Sigmoid colon (tissue), 7 donors: ENCODE results near the gene SOX14. TPM values are rescaled to one million over a fixed set of nuclear protein-coding genes. Genes with fewer than 3 reads are reported as not detected.
A peak's percentile ranks its signal among the peaks of the same experiment; 100 is the strongest.

ENCODE experiments used
- DNase-seq: peaks from one replicate; pipeline ENCODE4 v3.0.0-alpha.2; 2019
- H3K27ac ChIP-seq, 4 donors: fragments of 200-600 bp; sonication (generic); one replicate each; pipeline ENCODE4 v1.5.1; 2016 to 2019; ENCODE audit warnings: mild to moderate bottlenecking in 1 of 4
- H3K27me3 ChIP-seq, 3 donors: fragments of 200-600 bp; sonication (generic); one replicate each; pipeline ENCODE4 v1.5.1; 2019; ENCODE audit warnings: mild to moderate bottlenecking in 1 of 3
- H3K36me3 ChIP-seq, 4 donors: fragments of 200-600 bp; sonication (generic); one replicate each; pipeline ENCODE4 v1.5.1; 2016 to 2019
- H3K4me1 ChIP-seq, 4 donors: fragments of 200-600 bp; sonication (generic); one replicate each; pipeline ENCODE4 v1.5.1; 2017 to 2019
- H3K4me3 ChIP-seq, 4 donors: fragments of 200-600 bp; sonication (generic); one replicate each; pipeline ENCODE4 v1.5.1; 2017 to 2019; ENCODE audit warnings: mild to moderate bottlenecking in 2 of 4, moderate library complexity in 1 of 4
- H3K9me3 ChIP-seq, 4 donors: fragments of 200-600 bp in 3 of 4; sonication (generic) in 3 of 4; one replicate each; pipeline versions ENCODE4 v1.5.1 to v1.6.1; 2013 to 2019
- CTCF ChIP-seq, 4 experiments: fragments of 450-650 bp in 3 of 4; fragments of 200-600 bp in 1 of 4; IDR thresholded peaks; one replicate each; pipeline ENCODE4 v1.5.1; 2016 to 2019; ENCODE audit warnings: antibody characterized with exemption in 4 of 4, mild to moderate bottlenecking in 3 of 4, moderate library complexity in 2 of 4
- EP300 ChIP-seq, 4 donors: sonication (generic); formaldehyde crosslinking; IDR thresholded peaks; one replicate each; pipeline ENCODE4 v1.6.1; 2017; ENCODE audit warnings: antibody characterized with exemption in 4 of 4
- POLR2A ChIP-seq, 2 donors: fragments of 450-650 bp; IDR thresholded peaks; one replicate each; pipeline ENCODE4 v1.6.1; 2016; ENCODE audit warnings: antibody characterized with exemption in 2 of 2, mild to moderate bottlenecking in 2 of 2, moderate library complexity in 2 of 2
- POLR2AphosphoS5 ChIP-seq, 4 donors: sonication (generic); formaldehyde crosslinking; IDR thresholded peaks; one replicate each; pipeline ENCODE4 v1.6.1; 2017; ENCODE audit warnings: antibody characterized with exemption in 4 of 4
- WGBS, 2 donors: extraction: QIAGEN DNeasy Blood & Tissue Kit; methylation state at CpG; one replicate each; pipeline ENCODE4 v1.1.7; 2013; 5-methylcytosine and 5-hydroxymethylcytosine counted together
- intact Hi-C: fragments of 100-400 bp; cut with DNase I; formaldehyde crosslinking; loops from one replicate; pipeline ENCODE4 v1.15.1; 2023
- polyA plus RNA-seq, 3 donors: library from polyadenylated mRNA; stranded (reverse); fragments of 200-250 nt; gene quantifications; one replicate each; pipeline ENCODE4 v1.2.3, GENCODE V29; 2013
- total RNA-seq, 4 donors: library from RNA; depleted of rRNA; stranded (reverse); fragments of >200 nt; gene quantifications; one replicate each; pipeline ENCODE4 v1.1.0, GENCODE V29; 2016
- donor health status: healthy with polysubstance abuse.
- donor health status: Bipolar disorder and iron deficiency.
- donor health status: healthy.

Gene SOX14
- total and polyA plus RNA-seq, 7 donors: not detected

- intact Hi-C loops: no loop called here
- Histone ChIP-seq H3K36me3 (no peaks in the 10 kb centered on the region), H3K4me3 (peak overlapping the region in 3 of 4 donors; percentile 30 to 41 (median 41)), H3K27me3 (peaks cover 66 to 100% (median 85%) of the 10 kb centered on the region in 3 donors), H3K4me1 (peaks cover 0 to 65% (median 57%) of the 10 kb centered on the region in 4 donors), H3K27ac (no peak overlapping the region), H3K9me3 (no peaks in the 10 kb centered on the region)
- 3 to 4% methylated on average over 59 of the region's 59 CpGs for WGBS, 2 donors
- TF ChIP-seq CTCF (IDR thresholded peaks at IDR 0.05): no peak
- TF ChIP-seq POLR2AphosphoS5 (IDR thresholded peaks at IDR 0.05): no peak
- no peak for TF ChIP-seq EP300 (IDR thresholded peaks at IDR 0.05)
- no peak for TF ChIP-seq POLR2A (IDR thresholded peaks at IDR 0.05)
- no peak for DNase-seq
These were observed 4.5 kb downstream of the SOX14 start for GRCh38 chr3:137768361-137769321.

GRCh38 chr3:137769322-137770065 lies 5.4 kb downstream of the SOX14 start:
- H3K27me3 ChIP-seq: peaks cover 60 to 100% (median 79%) of the 10 kb centered on the region in 3 donors
- WGBS, 2 donors: 8 to 15% methylated on average over 23 of the region's 23 CpGs
- no peak overlapping the region for H3K27ac ChIP-seq
- intact Hi-C loops: no loop called here
- H3K9me3 ChIP-seq: no peaks in the 10 kb centered on the region
- DNase-seq: no peak
- H3K4me1 ChIP-seq: peaks cover 0 to 57% (median 49%) of the 10 kb centered on the region in 4 donors
- no peak overlapping the region for H3K4me3 ChIP-seq
- no peak for TF ChIP-seq CTCF (IDR thresholded peaks at IDR 0.05)
- TF ChIP-seq POLR2A (IDR thresholded peaks at IDR 0.05): no peak
- no peak for TF ChIP-seq EP300 (IDR thresholded peaks at IDR 0.05)
- TF ChIP-seq POLR2AphosphoS5 (IDR thresholded peaks at IDR 0.05): no peak
- H3K36me3 ChIP-seq: no peaks in the 10 kb centered on the region

GRCh38 chr3:137770066-137770834 lies 6.1 kb downstream of the SOX14 start:
- Histone ChIP-seq H3K27ac (no peak overlapping the region), H3K9me3 (no peaks in the 10 kb centered on the region), H3K4me1 (peaks cover 0 to 49% (median 48%) of the 10 kb centered on the region in 4 donors), H3K36me3 (no peaks in the 10 kb centered on the region), H3K4me3 (peak overlapping the region; percentile 4 to 43 (median 26)), H3K27me3 (peaks cover 53 to 100% (median 72%) of the 10 kb centered on the region in 3 donors)
- no peak for DNase-seq
- WGBS, 2 donors: 3 to 8% methylated on average over 40 of the region's 40 CpGs
- intact Hi-C loops: no loop called here
- no peak for TF ChIP-seq POLR2AphosphoS5 (IDR thresholded peaks at IDR 0.05)
- TF ChIP-seq EP300 (IDR thresholded peaks at IDR 0.05): no peak
- TF ChIP-seq POLR2A (IDR thresholded peaks at IDR 0.05): no peak
- no peak for TF ChIP-seq CTCF (IDR thresholded peaks at IDR 0.05)

GRCh38 chr3:137770835-137771399 lies 6.8 kb downstream of the SOX14 start:
- Histone ChIP-seq H3K27ac (no peak overlapping the region), H3K4me3 (peak overlapping the region; percentile 4 to 43 (median 26)), H3K27me3 (peaks cover 51 to 97% (median 66%) of the 10 kb centered on the region in 3 donors), H3K4me1 (peaks cover 0 to 48% (median 47%) of the 10 kb centered on the region in 4 donors), H3K36me3 (no peaks in the 10 kb centered on the region), H3K9me3 (no peaks in the 10 kb centered on the region)
- TF ChIP-seq POLR2A (IDR thresholded peaks at IDR 0.05) (no peak), POLR2AphosphoS5 (IDR thresholded peaks at IDR 0.05) (no peak), CTCF (IDR thresholded peaks at IDR 0.05) (no peak), EP300 (IDR thresholded peaks at IDR 0.05) (no peak)
- intact Hi-C loops: no loop called here
- no peak for DNase-seq
- WGBS, 2 donors: 1 to 2% methylated on average over 45 of the region's 45 CpGs
